SKM-1 treated with dmso at 0.1 percent for 144 hours (cell line): ENCODE results near the gene PCK1.

Experiments used
- DNase-seq: peaks from one replicate; lab custom pipeline; 2025; ENCODE audit not compliant: unreplicated experiment; lab: John Stamatoyannopoulos, UW

Gene PCK1

GRCh38 chr20:57576002-57576401, 15.1 kb downstream of the PCK1 start:
- DNase-seq = no peak

- no peak for DNase-seq
Observed at GRCh38 chr20:57576617-57577550, 16.0 kb downstream of the PCK1 start.

- no peak for DNase-seq
Observed at GRCh38 chr20:57577679-57578475, 17.0 kb downstream of the PCK1 start.

- DNase-seq = no peak
Observed at GRCh38 chr20:57578476-57579165, 17.7 kb downstream of the PCK1 start.

- DNase-seq = no peak
Observed at GRCh38 chr20:57579331-57579897, 18.5 kb downstream of the PCK1 start.

GRCh38 chr20:57579898-57580447, 19.1 kb downstream of the PCK1 start:
- DNase-seq = no peak

- DNase-seq = no peak
Observed at GRCh38 chr20:57580478-57581201, 19.7 kb downstream of the PCK1 start.

GRCh38 chr20:57581202-57582028, 20.5 kb downstream of the PCK1 start:
- DNase-seq = peak; percentile 67

GRCh38 chr20:57582029-57582378, 21.1 kb downstream of the PCK1 start:
- no peak for DNase-seq

GRCh38 chr20:57582432-57583288, 21.8 kb downstream of the PCK1 start:
- DNase-seq = no peak

GRCh38 chr20:57583289-57584257, 22.7 kb downstream of the PCK1 start:
- no peak for DNase-seq

- no peak for DNase-seq
Observed at GRCh38 chr20:57584768-57585461, 24.0 kb downstream of the PCK1 start.

- no peak for DNase-seq
Observed at GRCh38 chr20:57585466-57586213, 24.7 kb downstream of the PCK1 start.

- DNase-seq = no peak
Observed at GRCh38 chr20:57586370-57586793, 25.5 kb downstream of the PCK1 start.

GRCh38 chr20:57586943-57587277, 26.0 kb downstream of the PCK1 start:
- no peak for DNase-seq
